ENCODE results near the gene PINLYP. TPM values are rescaled to one million over a fixed set of nuclear protein-coding genes. Genes with fewer than 3 reads are reported as not detected.

Gene PINLYP
- total RNA-seq, 1 experiment from 2014 or later: 6.4 TPM

- no peak for TF ChIP-seq ZNF281 (CRISPR knock-in tag; IDR thresholded peaks at IDR 0.05)
- no peak for TF ChIP-seq AR (CRISPR knock-in tag; IDR thresholded peaks at IDR 0.05)
- no peak for TF ChIP-seq ZNF317 (CRISPR knock-in tag; IDR thresholded peaks at IDR 0.05; ENCODE audit: borderline replicate concordance, low read depth)
- no peak for TF ChIP-seq RELA (CRISPR knock-in tag; IDR thresholded peaks at IDR 0.05; ENCODE audit: borderline replicate concordance)
- TF ChIP-seq MAX (CRISPR knock-in tag; IDR thresholded peaks at IDR 0.05): peak; percentile 61; the same call in 1 of the 2 replicates
- peak; percentile 98 for TF ChIP-seq E2F5 (CRISPR knock-in tag; IDR thresholded peaks at IDR 0.05)
- TF ChIP-seq TCF7 (CRISPR knock-in tag; IDR thresholded peaks at IDR 0.05; ENCODE audit: low read depth): no peak
- TF ChIP-seq EMX1 (CRISPR knock-in tag; IDR thresholded peaks at IDR 0.05): no peak
- no peak for TF ChIP-seq STAT6 (CRISPR knock-in tag; conservative IDR thresholded peaks at IDR 0.05; ENCODE audit: low read depth)
- TF ChIP-seq GTF2I (CRISPR knock-in tag; conservative IDR thresholded peaks at IDR 0.05): no peak
- no peak for TF ChIP-seq SOX15 (CRISPR knock-in tag; IDR thresholded peaks at IDR 0.05)
- TF ChIP-seq ZBTB43 (CRISPR knock-in tag; IDR thresholded peaks at IDR 0.05): no peak
- TF ChIP-seq JUN (CRISPR knock-in tag; IDR thresholded peaks at IDR 0.05): no peak
- no peak for TF ChIP-seq FOXP1 (CRISPR knock-in tag; IDR thresholded peaks at IDR 0.05; ENCODE audit: borderline replicate concordance)
- no peak for TF ChIP-seq ZNF425 (CRISPR knock-in tag; conservative IDR thresholded peaks at IDR 0.05)
- no peak for TF ChIP-seq USF1 (CRISPR knock-in tag; IDR thresholded peaks at IDR 0.05)
- TF ChIP-seq ZNF396 (CRISPR knock-in tag; IDR thresholded peaks at IDR 0.05; ENCODE audit: borderline replicate concordance): no peak
- TF ChIP-seq ZNF232 (CRISPR knock-in tag; IDR thresholded peaks at IDR 0.05): no peak
- TF ChIP-seq ARID4B (CRISPR knock-in tag; IDR thresholded peaks at IDR 0.05; ENCODE audit: borderline replicate concordance): 0 out of 2 replicates have a peak, but pooled peaks have one; percentile 33
- TF ChIP-seq ZNF121 (CRISPR knock-in tag; IDR thresholded peaks at IDR 0.05): no peak
Measured at GRCh38 chr19:43532962-43533545, 42.5 kb upstream of the PINLYP start, which contains the start of gene ZNF575 (continued).

Measured in WTC11 (cell line).